Endothelial cell (in vitro differentiated cells): ENCODE results near the gene SHISA9. TPM values are rescaled to one million over a fixed set of nuclear protein-coding genes. Genes with fewer than 3 reads are reported as not detected.

Source experiments
- DNase-seq: peaks from one replicate; pipeline ENCODE4 v3.0.0; 2021; ENCODE audit warnings: low spot score
- H3K27ac Mint-ChIP-seq: one replicate; pipeline ENCODE4 v1.8.0; 2021; ENCODE audit warnings: mixed read lengths, inconsistent platforms; ENCODE audit not compliant: unreplicated experiment
- H3K27me3 Mint-ChIP-seq: one replicate; pipeline ENCODE4 v1.8.0; 2021; ENCODE audit warnings: mild to moderate bottlenecking, moderate library complexity, mixed read lengths, inconsistent platforms; ENCODE audit not compliant: unreplicated experiment
- H3K36me3 Mint-ChIP-seq: one replicate; pipeline ENCODE4 v1.8.0; 2021; ENCODE audit warnings: mild to moderate bottlenecking, low read depth, mixed read lengths, inconsistent platforms; ENCODE audit not compliant: unreplicated experiment
- H3K4me1 Mint-ChIP-seq: one replicate; pipeline ENCODE4 v1.8.0; 2021; ENCODE audit warnings: mild to moderate bottlenecking, mixed read lengths, inconsistent platforms; ENCODE audit not compliant: unreplicated experiment
- H3K4me3 Mint-ChIP-seq: one replicate; pipeline ENCODE4 v1.8.0; 2021; ENCODE audit warnings: mild to moderate bottlenecking, mixed read lengths, inconsistent platforms; ENCODE audit not compliant: unreplicated experiment
- H3K9me3 Mint-ChIP-seq: one replicate; pipeline ENCODE4 v1.8.0; 2021; ENCODE audit warnings: mixed read lengths, inconsistent platforms; ENCODE audit not compliant: unreplicated experiment
- CTCF ChIP-seq: fragments of 200-600 bp; sonication (generic); IDR thresholded peaks from one replicate; pipeline ENCODE4 v1.5.0; 2021; ENCODE audit warnings: antibody characterized with exemption; ENCODE audit not compliant: unreplicated experiment
- total RNA-seq: library from RNA; stranded (reverse); fragmentation: NEBNext Ultra II Directional; extraction: Animal tissue kit (Norgen Biotek cat#: 25700); gene quantifications from one replicate; pipeline ENCODE4 v1.2.1, GENCODE V29; 2021; ENCODE audit not compliant: unreplicated experiment

Gene SHISA9
- total RNA-seq, 1 donor from 2014 or later, result 0.49 TPM

DNA sequence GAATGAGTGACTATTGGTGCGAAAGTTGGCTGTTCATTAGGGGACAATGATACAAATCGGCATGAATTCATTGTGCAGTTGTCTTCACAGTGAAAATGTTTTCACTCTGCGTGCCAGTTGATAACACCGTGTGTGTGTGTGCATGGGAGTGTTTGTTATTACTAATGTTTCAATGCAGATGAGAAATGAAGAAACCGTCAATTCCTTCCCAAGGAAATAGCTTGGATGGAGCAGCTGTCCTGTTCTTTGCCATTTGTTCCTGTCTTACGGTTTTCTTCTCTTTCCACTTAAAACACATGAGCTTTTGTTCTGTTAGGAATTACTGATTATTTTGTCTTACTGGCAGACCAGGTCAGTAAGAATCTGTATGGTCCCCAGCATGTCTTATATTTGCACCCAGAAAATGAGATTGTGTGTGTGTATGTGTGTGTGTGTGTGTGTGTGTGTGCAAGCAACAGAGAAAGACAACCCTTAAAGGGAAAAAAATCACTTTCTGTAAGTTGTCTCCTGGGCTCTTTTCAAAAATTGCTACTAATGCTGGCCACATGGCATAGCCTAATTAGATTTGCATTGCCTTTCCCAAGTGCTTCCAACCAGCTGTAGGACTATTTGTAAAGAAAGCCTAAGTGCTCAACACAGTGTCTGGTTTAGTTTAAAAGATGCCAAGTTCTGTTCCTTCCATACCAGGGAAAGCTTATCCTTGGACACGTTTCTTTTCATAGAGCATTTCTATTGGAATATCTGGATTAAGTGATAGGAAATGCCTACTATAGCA is 23.8 kb downstream of the SHISA9 start:
- Mint-ChIP-seq H3K27ac (no peak overlapping the region), H3K4me3 (no peak overlapping the region), H3K9me3 (no peaks in the 10 kb centered on the region), H3K27me3 (no peaks in the 10 kb centered on the region), H3K4me1 (no peaks in the 10 kb centered on the region), H3K36me3 (no peaks in the 10 kb centered on the region)
- no peak for TF ChIP-seq CTCF
- no peak for DNase-seq

GRCh38 chr16:12927591-12927990 is 26.2 kb downstream of the SHISA9 start:
- no peak for DNase-seq
- Mint-ChIP-seq H3K9me3 (no peaks in the 10 kb centered on the region), H3K4me3 (no peak overlapping the region), H3K27ac (no peak overlapping the region), H3K4me1 (no peaks in the 10 kb centered on the region), H3K36me3 (no peaks in the 10 kb centered on the region), H3K27me3 (no peaks in the 10 kb centered on the region)
- no peak for TF ChIP-seq CTCF

DNA sequence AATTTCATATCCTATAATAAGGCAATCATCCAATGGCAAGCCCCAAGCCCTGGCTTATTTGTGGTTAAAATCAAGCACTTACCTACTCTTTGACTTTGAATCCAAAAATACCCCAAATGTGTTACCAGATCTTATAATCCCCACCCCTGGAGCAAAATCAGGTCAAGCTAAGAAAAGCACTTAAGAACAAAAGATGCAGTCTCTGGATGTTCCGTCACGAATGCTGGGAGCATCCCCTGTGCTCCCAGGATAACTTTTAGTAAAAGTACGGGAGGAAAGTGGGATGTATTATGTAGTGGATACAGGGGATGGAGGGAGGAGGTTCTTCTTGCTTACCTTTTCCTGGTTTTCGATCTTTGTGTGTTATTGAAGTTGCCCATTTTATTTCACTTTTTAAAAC is 29.5 kb downstream of the SHISA9 start:
- TF ChIP-seq CTCF, result no peak
- no peak for DNase-seq
- H3K9me3 Mint-ChIP-seq, result no peaks in the 10 kb centered on the region
- no peaks in the 10 kb centered on the region for H3K4me1 Mint-ChIP-seq
- H3K27me3 Mint-ChIP-seq, result peaks cover 4% of the 10 kb centered on the region
- H3K27ac Mint-ChIP-seq, result no peak overlapping the region
- no peak overlapping the region for H3K4me3 Mint-ChIP-seq
- H3K36me3 Mint-ChIP-seq, result no peaks in the 10 kb centered on the region

DNA sequence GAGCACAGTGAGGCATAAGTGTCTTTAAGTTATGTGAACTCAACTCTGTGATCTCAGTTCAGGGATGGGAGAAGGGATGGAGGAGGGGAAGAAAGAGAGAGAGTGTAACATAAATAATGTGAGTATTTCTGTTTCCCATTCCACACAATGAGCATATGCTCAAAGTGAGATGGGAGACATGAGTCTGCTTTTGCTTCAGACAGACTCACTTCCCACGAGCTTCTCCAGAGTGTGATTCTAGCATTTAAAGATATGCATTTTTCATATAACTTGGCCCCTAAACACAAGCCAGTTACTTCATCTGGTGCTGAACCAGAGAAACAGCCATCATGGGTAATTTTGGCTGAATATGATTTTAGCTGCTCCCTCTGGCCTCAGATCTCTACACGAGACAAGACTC is 35.0 kb downstream of the SHISA9 start:
- Mint-ChIP-seq H3K27me3 (peaks cover 5% of the 10 kb centered on the region), H3K4me1 (no peaks in the 10 kb centered on the region), H3K36me3 (no peaks in the 10 kb centered on the region), H3K27ac (no peak overlapping the region), H3K9me3 (no peaks in the 10 kb centered on the region), H3K4me3 (no peak overlapping the region)
- no peak for TF ChIP-seq CTCF
- DNase-seq, result no peak

GRCh38 chr16:12941896-12942295 is 40.5 kb downstream of the SHISA9 start:
- Mint-ChIP-seq H3K9me3 (no peaks in the 10 kb centered on the region), H3K4me3 (no peak overlapping the region), H3K4me1 (no peaks in the 10 kb centered on the region), H3K36me3 (no peaks in the 10 kb centered on the region), H3K27me3 (peaks cover 4% of the 10 kb centered on the region), H3K27ac (no peak overlapping the region)
- no peak for TF ChIP-seq CTCF
- DNase-seq, result no peak
